ENCODE results near the gene PDE10A.

The PDE10A gene

GRCh38 chr6:165325609-165326008 is 337.4 kb downstream of the PDE10A start:
- DNase-seq, result no peak

GRCh38 chr6:165321555-165322145 is 341.4 kb downstream of the PDE10A start:
- DNase-seq, result no peak

DNA sequence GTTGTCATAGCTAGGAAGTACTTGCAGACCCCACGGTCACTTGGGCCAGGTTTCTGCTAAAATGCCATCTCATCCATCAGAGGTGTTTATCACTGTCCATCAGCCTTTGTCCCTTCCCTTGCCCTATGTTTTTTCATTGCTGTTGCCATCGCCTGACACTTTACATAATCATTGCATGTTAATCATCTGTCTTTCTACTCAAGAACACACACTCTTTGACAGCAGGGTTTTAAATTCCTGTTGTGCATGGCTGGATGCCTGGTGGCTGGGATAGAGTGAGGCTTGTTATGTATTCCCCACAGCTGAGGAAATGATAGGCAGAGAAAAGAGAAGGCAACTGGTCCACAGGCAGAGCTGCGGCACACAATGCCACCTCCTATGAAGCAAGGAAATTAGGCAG is 341.9 kb downstream of the PDE10A start:
- no peak for DNase-seq

DNA sequence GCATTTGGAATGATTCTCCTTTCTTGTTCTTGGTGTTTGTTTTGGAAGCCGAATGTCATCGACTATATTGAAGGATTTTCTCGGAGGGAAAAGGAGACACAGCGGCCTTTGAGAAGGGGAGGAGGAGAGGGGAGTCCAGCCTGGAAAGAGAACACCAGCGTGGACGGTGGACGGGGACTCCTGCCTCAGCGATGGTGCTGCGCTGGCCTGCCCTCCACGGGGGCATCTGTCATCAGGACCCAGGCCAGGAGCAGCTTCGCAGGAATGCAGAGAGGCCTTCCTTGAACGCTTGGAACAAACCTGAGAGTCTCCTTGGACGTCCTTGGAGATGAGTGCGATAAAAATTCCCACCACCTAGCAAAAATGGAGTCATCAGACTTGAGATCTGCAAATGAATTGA is 345.3 kb downstream of the PDE10A start:
- DNase-seq, result no peak

GRCh38 chr6:165308926-165309731 is 353.9 kb downstream of the PDE10A start, which contains the start of gene C6orf118:
TSS of gene C6orf118 (minus strand) at chr6:165309605. CDS start at chr6:165309586, 19 bp downstream.
- no peak for DNase-seq

- no peak for DNase-seq
Observed at GRCh38 chr6:165306955-165307354, 356.1 kb downstream of the PDE10A start.

- no peak for DNase-seq
Observed at GRCh38 chr6:165301372-165302246, 361.4 kb downstream of the PDE10A start.

- DNase-seq, result no peak
Observed at GRCh38 chr6:165300422-165300936, 362.6 kb downstream of the PDE10A start.

DNA sequence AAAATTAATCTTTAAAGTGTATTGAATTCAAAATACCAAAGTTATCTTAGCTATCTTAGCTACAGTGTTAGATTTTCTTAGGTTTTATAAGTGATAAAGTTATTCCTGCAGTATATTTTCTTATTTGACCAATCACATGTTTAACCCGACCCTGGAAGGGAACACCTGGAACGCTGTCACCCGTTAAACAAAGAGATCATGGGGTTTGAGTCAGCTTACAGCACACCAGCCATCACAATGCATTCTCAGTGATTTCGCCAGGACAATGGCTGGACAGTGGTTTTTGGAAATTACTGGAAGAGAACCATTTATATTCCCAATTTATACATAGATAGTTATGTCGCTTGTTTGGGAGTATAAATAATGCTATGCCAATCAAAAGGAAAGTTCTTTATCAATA is 364.2 kb downstream of the PDE10A start:
- DNase-seq, result no peak

DNA sequence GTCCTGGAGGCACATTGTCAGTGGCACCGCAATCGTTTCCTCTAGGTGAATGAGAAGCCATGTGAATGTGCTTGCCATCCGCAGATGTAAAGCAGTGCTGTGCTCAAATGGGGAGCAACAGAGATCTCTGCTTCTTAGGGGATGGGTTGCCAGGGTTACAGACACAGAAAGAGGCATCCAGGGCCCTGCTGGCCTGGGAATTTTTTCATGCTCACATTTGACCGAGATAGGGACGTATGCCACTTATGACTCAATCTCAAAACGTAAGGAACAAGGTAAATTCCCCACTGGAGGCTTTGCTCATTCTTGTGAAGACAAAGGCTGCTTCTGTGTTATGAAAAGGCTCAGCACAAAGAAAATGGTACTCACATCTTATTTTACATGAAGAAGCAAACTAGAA is 364.6 kb downstream of the PDE10A start:
- DNase-seq, result no peak

- no peak for DNase-seq
Observed at GRCh38 chr6:165292657-165293056, 370.4 kb downstream of the PDE10A start.

Measured in SW 1271 (cell line).